Calu3 (cell line): ENCODE results near the gene NLGN4X. TPM values are rescaled to one million over a fixed set of nuclear protein-coding genes. Genes with fewer than 3 reads are reported as not detected.

Experiments
- BruUV-seq: library from RNA; stranded (reverse); fragments of 400-500 nt; replicated peaks from 2 replicates; lab custom pipeline; 2021; lab: Mats Ljungman, UMichigan
- CTCF ChIA-PET: fragments of 300-600 bp; sonication (Branson Sonifier 250); formaldehyde crosslinking; loops from one replicate; lab custom pipeline; 2022; ENCODE audit warnings: antibody characterized with exemption; lab: Charles Lee
- DNase-seq: peaks from one replicate; pipeline ENCODE4 v3.0.0; 2022
- H3K27ac Mint-ChIP-seq: one replicate; pipeline ENCODE4 v1.8.0; 2022; ENCODE audit warnings: mixed read lengths; ENCODE audit not compliant: unreplicated experiment
- H3K27me3 Mint-ChIP-seq: one replicate; pipeline ENCODE4 v1.8.0; 2022; ENCODE audit warnings: mixed read lengths; ENCODE audit not compliant: unreplicated experiment
- H3K36me3 Mint-ChIP-seq: one replicate; pipeline ENCODE4 v1.8.0; 2022; ENCODE audit warnings: mild to moderate bottlenecking, moderate library complexity, mixed read lengths; ENCODE audit not compliant: insufficient read depth, unreplicated experiment
- H3K4me1 Mint-ChIP-seq: one replicate; pipeline ENCODE4 v1.8.0; 2022; ENCODE audit warnings: mild to moderate bottlenecking, low read depth, mixed read lengths; ENCODE audit not compliant: unreplicated experiment
- H3K4me3 Mint-ChIP-seq: one replicate; pipeline ENCODE4 v1.8.0; 2022; ENCODE audit warnings: mild to moderate bottlenecking, low read depth, moderate library complexity, mixed read lengths; ENCODE audit not compliant: unreplicated experiment
- H3K9me3 Mint-ChIP-seq: one replicate; pipeline ENCODE4 v1.8.0; 2022; ENCODE audit warnings: low read depth, mixed read lengths; ENCODE audit not compliant: unreplicated experiment
- CTCF ChIP-seq: fragments of 200-600 bp; IDR thresholded peaks from one replicate; pipeline ENCODE4 v1.8.0; 2022; ENCODE audit warnings: antibody characterized with exemption; ENCODE audit not compliant: unreplicated experiment
- intact Hi-C: fragments of 100-400 bp; cut with micrococcal nuclease; formaldehyde crosslinking; loops from one replicate; pipeline ENCODE4 v1.10.0; 2022; ENCODE audit not compliant: unreplicated experiment
- total RNA-seq: library from RNA; stranded (reverse); gene quantifications from 2 replicates; pipeline ENCODE4 v1.2.3, GENCODE V29; 2022

NLGN4X gene
- total RNA-seq, 1 experiment from 2014 or later = not detected

DNA sequence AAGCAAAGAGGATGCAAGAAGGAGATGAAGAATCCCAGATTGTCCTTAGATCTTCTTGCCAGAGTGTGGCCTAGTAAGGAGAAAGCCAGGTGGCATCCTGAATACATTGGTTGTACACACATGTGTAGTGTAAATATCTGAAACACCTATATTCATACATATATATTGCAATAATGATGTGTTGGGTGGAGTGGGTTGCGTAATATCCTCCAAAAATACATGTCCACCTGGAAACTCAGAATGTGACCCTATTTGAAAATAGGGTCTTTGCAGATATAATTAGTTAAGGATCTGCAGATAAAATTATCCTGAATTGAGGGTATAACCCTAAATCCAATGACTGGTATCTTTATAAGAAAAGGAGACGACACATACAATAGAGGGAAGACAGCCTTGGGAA lies 216.3 kb downstream of the NLGN4X start:
- no peak for TF ChIP-seq CTCF
- BruUV-seq = no TSS peak
- Mint-ChIP-seq H3K27ac (no peak overlapping the region), H3K9me3 (peaks cover 2% of the 10 kb centered on the region), H3K27me3 (no peaks in the 10 kb centered on the region), H3K4me1 (no peaks in the 10 kb centered on the region), H3K36me3 (no peaks in the 10 kb centered on the region), H3K4me3 (no peak overlapping the region)
- DNase-seq = no peak
- CTCF ChIA-PET = no interaction called here
- intact Hi-C loops = no loop called here

GRCh38 chrX:6005856-6006255 lies 222.8 kb downstream of the NLGN4X start:
- Mint-ChIP-seq H3K4me3 (no peak overlapping the region), H3K27ac (no peak overlapping the region), H3K4me1 (no peaks in the 10 kb centered on the region), H3K36me3 (no peaks in the 10 kb centered on the region), H3K27me3 (no peaks in the 10 kb centered on the region), H3K9me3 (no peaks in the 10 kb centered on the region)
- intact Hi-C loops = no loop called here
- BruUV-seq = no TSS peak
- TF ChIP-seq CTCF = no peak
- CTCF ChIA-PET = interaction anchor here (0.6 kb wide), 1 partner anchor 38 kb away, joined by 4 read pairs; no protein-coding TSS in a partner anchor
- no peak for DNase-seq

DNA sequence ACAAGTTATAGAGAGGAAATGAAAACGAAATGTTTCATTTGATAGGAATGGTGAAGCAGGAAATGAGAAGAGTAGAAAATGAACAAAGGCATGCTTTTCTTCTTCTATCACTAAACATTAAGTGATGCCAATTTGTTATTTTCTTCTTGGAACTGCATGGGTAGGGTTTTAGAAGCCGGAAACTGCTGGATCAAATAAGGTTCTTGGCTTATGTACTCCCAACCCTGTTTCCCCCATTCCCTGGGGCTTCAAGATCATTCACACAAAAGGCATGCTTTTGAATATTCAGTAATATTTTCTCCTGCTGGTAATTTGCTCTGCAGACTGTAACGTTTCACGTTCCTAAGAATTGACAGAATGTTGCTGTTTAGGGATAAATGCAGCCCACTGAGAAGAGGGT lies 224.1 kb downstream of the NLGN4X start:
- Mint-ChIP-seq H3K27me3 (no peaks in the 10 kb centered on the region), H3K4me1 (no peaks in the 10 kb centered on the region), H3K36me3 (no peaks in the 10 kb centered on the region), H3K9me3 (no peaks in the 10 kb centered on the region), H3K4me3 (no peak overlapping the region), H3K27ac (no peak overlapping the region)
- intact Hi-C loops = no loop called here
- TF ChIP-seq CTCF = no peak
- DNase-seq = no peak
- no TSS peak for BruUV-seq
- CTCF ChIA-PET = no interaction called here

DNA sequence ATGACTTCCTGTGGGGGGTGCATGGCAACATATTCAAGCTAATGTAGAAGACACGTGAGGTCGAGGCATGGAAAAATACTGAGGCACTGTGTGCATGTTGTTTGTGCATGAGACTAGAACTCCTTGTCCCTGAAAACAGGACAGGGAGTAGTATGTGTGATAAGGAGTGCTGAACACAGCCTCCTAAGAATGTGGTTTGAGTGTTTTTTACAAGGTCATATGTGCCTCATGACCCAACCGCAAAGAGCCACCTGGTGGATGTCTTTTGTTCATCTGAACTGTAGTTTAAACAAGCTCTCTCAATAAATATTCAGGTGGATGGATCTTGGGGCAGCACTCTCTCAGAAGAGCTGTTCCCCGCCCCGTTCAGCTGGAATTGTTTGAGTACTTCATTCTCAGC lies 226.6 kb downstream of the NLGN4X start:
- no peaks in the 10 kb centered on the region for H3K9me3 Mint-ChIP-seq
- no peaks in the 10 kb centered on the region for H3K36me3 Mint-ChIP-seq
- H3K4me3 Mint-ChIP-seq = no peak overlapping the region
- no peaks in the 10 kb centered on the region for H3K4me1 Mint-ChIP-seq
- no TSS peak for BruUV-seq
- intact Hi-C loops = no loop called here
- DNase-seq = no peak
- no peak for TF ChIP-seq CTCF
- CTCF ChIA-PET = interaction anchor here (0.9 kb wide), 1 partner anchor 19 kb away, joined by 4 read pairs; no protein-coding TSS in a partner anchor
- H3K27me3 Mint-ChIP-seq = no peaks in the 10 kb centered on the region
- H3K27ac Mint-ChIP-seq = no peak overlapping the region
